Kidney (tissue), 14 donors: Measurements from ENCODE around the gene NPFFR2. TPM values are rescaled to one million over a fixed set of nuclear protein-coding genes. Genes with fewer than 3 reads are reported as not detected.

Source experiments
- DNase-seq, 5 donors: peaks; one replicate each; pipeline ENCODE4 v3.0.0-alpha.2; 2013 to 2020
- FAIRE-seq: peaks from 2 replicates; lab custom pipeline; 2012; peaks lifted over from hg19 to GRCh38; lab: Jason Lieb, UNC
- H3K27ac ChIP-seq, 2 donors: one replicate each; pipeline ENCODE4 v1.7.0; 2013; ENCODE audit warnings: low read depth in 2 of 2, low read length in 2 of 2, inconsistent platforms in 1 of 2
- H3K27me3 ChIP-seq: one replicate; pipeline ENCODE4 v1.7.1; 2013; ENCODE audit warnings: low read length, inconsistent platforms; ENCODE audit not compliant: control insufficient read depth, insufficient read depth
- H3K36me3 ChIP-seq, 3 donors: one replicate each; pipeline versions ENCODE4 v1.7.0 to v1.7.1; 2013; ENCODE audit warnings: low read length in 3 of 3, control low read depth in 1 of 3, inconsistent platforms in 1 of 3; ENCODE audit not compliant: insufficient read depth in 3 of 3, control insufficient read depth in 2 of 3
- H3K4me1 ChIP-seq, 3 donors: one replicate each; pipeline versions ENCODE4 v1.7.0 to v1.7.1; 2013; ENCODE audit warnings: low read length in 3 of 3, inconsistent platforms in 1 of 3, low read depth in 1 of 3; ENCODE audit not compliant: control insufficient read depth in 2 of 3, insufficient read depth in 2 of 3
- H3K4me3 ChIP-seq, 3 donors: one replicate each; pipeline versions ENCODE4 v1.7.0 to v1.8.1; 2013; ENCODE audit warnings: low read length in 3 of 3, control low read depth in 1 of 3, inconsistent platforms in 1 of 3
- H3K9ac ChIP-seq, 3 donors: one replicate each; pipeline versions ENCODE4 v1.7.0 to v1.7.1; 2013; ENCODE audit warnings: low read length in 3 of 3, control low read depth in 1 of 3, inconsistent platforms in 1 of 3
- H3K9me3 ChIP-seq, 3 donors: one replicate each; pipeline versions ENCODE4 v1.7.0 to v1.7.1; 2013; ENCODE audit warnings: low read length in 3 of 3, control low read depth in 1 of 3, inconsistent platforms in 1 of 3; ENCODE audit not compliant: control insufficient read depth in 2 of 3, insufficient read depth in 1 of 3
- intact Hi-C: fragments of 100-400 bp; cut with DNase I; formaldehyde crosslinking; loops from one replicate; pipeline ENCODE4 v1.11.1; 2022
- polyA plus RNA-seq: library from polyadenylated mRNA; stranded (reverse); fragments of 350-450 nt; fragmentation: Illumina TruSeq; extraction: RNeasy Lipid Tissue Mini Kit (QIAGEN cat#74804); gene quantifications from one replicate; pipeline ENCODE4 v1.2.3, GENCODE V29; 2014; ENCODE audit warnings: low read depth, low replicate concordance; ENCODE audit not compliant: insufficient read depth
- total RNA-seq: library from RNA; stranded (reverse); fragmentation: NEBNext Ultra II Directional; extraction: Animal tissue kit (Norgen Biotek cat#: 25700); gene quantifications from one replicate; pipeline ENCODE4 v1.2.1, GENCODE V29; 2021
- TF ChIP-seq, protein P1 (sequence below): IDR thresholded peaks from 3 replicates; pipeline ENCODE4 v1.5.1; 2012; ENCODE audit warnings: mild to moderate bottlenecking, moderate library complexity, borderline replicate concordance; ENCODE audit not compliant: insufficient read depth; ENCODE audit errors: extremely low read depth
- donor health status: control.
- donor health status: control.
- donor health status: control.
- donor health status: control.
- donor health status: control.
- donor health status: DM: yes; HTN: yes; CAD: no.
- donor health status: Normal renal cell carcinoma (clear cell type).

Gene NPFFR2
- total and polyA plus RNA-seq, 2 donors from 2014 or later = not detected

DNA sequence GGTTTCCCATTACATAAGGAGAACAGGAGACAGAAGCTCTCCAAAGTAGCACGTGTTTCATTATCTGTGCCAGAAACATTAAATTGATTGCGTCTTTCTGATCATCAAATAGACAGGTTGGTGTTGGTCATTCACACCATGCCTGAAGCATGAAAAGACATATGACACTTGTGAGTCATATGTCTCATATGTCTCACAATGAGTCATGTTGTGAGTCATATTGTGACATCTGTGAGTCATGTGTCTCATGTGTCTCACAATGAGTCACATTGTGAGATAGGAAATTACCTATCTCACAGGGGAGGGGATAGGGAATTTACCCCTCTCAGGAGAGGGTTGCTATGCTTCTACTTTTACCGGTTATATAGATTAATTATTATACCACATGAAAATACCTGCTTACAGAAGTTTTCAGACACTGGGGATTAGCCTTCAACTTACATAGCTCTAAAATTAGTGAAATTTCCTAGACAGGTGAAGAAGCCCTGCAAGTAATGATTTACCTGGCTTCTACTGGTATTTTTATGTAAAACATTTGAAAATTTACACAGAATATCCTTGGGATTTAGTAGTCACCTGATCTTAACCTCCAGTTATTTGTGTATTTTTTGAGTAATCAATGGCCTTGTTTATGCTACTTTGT lies 80.8 kb downstream of the NPFFR2 start:
- Histone ChIP-seq H3K4me1 (no peaks in the 10 kb centered on the region), H3K27ac (no peak overlapping the region), H3K27me3 (no peaks in the 10 kb centered on the region), H3K36me3 (no peaks in the 10 kb centered on the region), H3K4me3 (no peak overlapping the region), H3K9me3 (no peaks in the 10 kb centered on the region), H3K9ac (no peak overlapping the region)
- FAIRE-seq = no peak
- TF ChIP-seq, protein P1, sequence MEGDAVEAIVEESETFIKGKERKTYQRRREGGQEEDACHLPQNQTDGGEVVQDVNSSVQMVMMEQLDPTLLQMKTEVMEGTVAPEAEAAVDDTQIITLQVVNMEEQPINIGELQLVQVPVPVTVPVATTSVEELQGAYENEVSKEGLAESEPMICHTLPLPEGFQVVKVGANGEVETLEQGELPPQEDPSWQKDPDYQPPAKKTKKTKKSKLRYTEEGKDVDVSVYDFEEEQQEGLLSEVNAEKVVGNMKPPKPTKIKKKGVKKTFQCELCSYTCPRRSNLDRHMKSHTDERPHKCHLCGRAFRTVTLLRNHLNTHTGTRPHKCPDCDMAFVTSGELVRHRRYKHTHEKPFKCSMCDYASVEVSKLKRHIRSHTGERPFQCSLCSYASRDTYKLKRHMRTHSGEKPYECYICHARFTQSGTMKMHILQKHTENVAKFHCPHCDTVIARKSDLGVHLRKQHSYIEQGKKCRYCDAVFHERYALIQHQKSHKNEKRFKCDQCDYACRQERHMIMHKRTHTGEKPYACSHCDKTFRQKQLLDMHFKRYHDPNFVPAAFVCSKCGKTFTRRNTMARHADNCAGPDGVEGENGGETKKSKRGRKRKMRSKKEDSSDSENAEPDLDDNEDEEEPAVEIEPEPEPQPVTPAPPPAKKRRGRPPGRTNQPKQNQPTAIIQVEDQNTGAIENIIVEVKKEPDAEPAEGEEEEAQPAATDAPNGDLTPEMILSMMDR = no peak
- no peak for DNase-seq
- intact Hi-C loops = no loop called here

DNA sequence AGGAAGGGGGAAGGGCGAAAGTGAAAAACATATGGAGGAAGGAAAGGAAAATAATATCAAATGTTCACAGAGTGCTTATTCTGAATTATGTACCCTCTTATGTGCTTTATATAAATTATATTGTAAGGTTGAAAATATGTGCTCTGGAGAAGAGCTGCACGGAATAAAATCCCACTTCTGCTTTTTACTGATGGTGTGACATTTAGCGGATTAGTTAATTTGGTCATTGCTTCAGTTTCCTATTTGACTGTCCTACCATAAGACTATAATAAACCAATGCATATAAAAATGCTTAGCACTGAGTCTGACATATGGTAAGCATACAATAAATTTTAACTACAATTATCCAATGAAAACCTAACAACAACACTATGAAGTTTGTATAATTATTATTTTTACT lies 86.2 kb downstream of the NPFFR2 start:
- Histone ChIP-seq H3K9me3 (no peaks in the 10 kb centered on the region), H3K27me3 (no peaks in the 10 kb centered on the region), H3K36me3 (no peaks in the 10 kb centered on the region), H3K27ac (no peak overlapping the region), H3K4me1 (no peaks in the 10 kb centered on the region), H3K4me3 (no peak overlapping the region), H3K9ac (no peak overlapping the region)
- TF ChIP-seq, protein P1 = no peak
- no peak for DNase-seq
- FAIRE-seq = no peak
- intact Hi-C loops = no loop called here

DNA sequence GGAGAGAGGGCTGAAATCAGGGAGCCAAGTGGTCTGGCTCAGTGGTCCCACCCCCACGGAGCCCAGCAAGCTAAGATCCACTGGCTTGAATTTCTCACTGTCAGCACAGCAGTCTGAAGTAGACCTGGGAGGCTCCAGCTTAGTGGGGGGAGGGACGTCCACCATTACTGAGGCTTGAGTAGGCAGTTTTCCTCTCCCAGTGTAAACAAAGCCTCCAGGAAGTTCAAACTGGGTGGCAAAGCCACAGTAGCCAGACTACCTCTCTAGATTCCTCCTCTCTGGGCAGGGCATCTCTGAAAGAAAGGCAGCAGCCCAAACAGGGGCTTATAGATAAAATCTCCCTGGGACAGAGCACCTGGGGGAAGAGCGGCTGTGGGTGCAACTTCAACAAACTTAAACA lies 88.1 kb downstream of the NPFFR2 start:
- no peaks in the 10 kb centered on the region for H3K27me3 ChIP-seq
- H3K9ac ChIP-seq = no peak overlapping the region
- no peak overlapping the region for H3K27ac ChIP-seq
- no peaks in the 10 kb centered on the region for H3K4me1 ChIP-seq
- no peak for FAIRE-seq
- no peaks in the 10 kb centered on the region for H3K36me3 ChIP-seq
- H3K9me3 ChIP-seq = no peaks in the 10 kb centered on the region
- intact Hi-C loops = no loop called here
- H3K4me3 ChIP-seq = no peak overlapping the region
- TF ChIP-seq, protein P1 = no peak
- no peak for DNase-seq

DNA sequence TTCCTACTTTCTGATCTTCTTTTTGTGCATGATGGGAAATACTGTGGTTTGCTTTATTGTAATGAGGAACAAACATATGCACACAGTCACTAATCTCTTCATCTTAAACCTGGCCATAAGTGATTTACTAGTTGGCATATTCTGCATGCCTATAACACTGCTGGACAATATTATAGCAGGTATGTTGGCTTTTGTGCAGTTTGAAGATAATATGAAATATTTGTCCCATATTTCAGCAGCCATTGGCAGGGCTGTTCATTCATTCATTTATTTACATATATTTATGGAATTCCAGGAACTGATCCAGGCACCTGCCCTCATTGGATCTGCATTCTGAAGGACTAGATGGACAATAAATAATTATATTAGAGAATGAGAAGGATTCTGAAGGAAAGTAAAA lies 96.9 kb downstream of the NPFFR2 start:
- Histone ChIP-seq H3K9me3 (no peaks in the 10 kb centered on the region), H3K4me1 (no peaks in the 10 kb centered on the region), H3K4me3 (no peak overlapping the region), H3K27me3 (no peaks in the 10 kb centered on the region), H3K36me3 (no peaks in the 10 kb centered on the region), H3K27ac (no peak overlapping the region), H3K9ac (no peak overlapping the region)
- DNase-seq (no peak), FAIRE-seq (no peak)
- TF ChIP-seq, protein P1 = no peak
- intact Hi-C loops = no loop called here
